ENCODE results near the gene SLC6A12.

SLC6A12 gene

GRCh38 chr12:210277-211141 is 3.4 kb downstream of the SLC6A12 start:
- ChIA-PET POLR2A (no interaction called here), CTCF (interaction anchor here (0.8 to 3.6 kb wide), 2 partner anchors 10 to 18 kb away, joined by 3 to 16 read pairs; no protein-coding TSS in a partner anchor)
- DNase-seq (ENCODE audit: extremely low spot score) = no peak
- TF ChIP-seq CTCF (IDR thresholded peaks at IDR 0.05; ENCODE audit: control extremely low read depth, extremely low read depth, low read depth, missing control alignments) = no peak

GRCh38 chr12:209851-210250 is 4.1 kb downstream of the SLC6A12 start:
- CTCF ChIA-PET = interaction anchor here (3.6 kb wide), 1 partner anchor 10 kb away, joined by 16 read pairs; no protein-coding TSS in a partner anchor
- TF ChIP-seq CTCF (IDR thresholded peaks at IDR 0.05; ENCODE audit: control extremely low read depth, extremely low read depth, low read depth, missing control alignments) = no peak
- DNase-seq (ENCODE audit: extremely low spot score) = no peak
- POLR2A ChIA-PET = no interaction called here

GRCh38 chr12:209246-209645 is 4.7 kb downstream of the SLC6A12 start:
- POLR2A ChIA-PET = no interaction called here
- no peak for TF ChIP-seq CTCF (IDR thresholded peaks at IDR 0.05; ENCODE audit: control extremely low read depth, extremely low read depth, low read depth, missing control alignments)
- no peak for DNase-seq (ENCODE audit: extremely low spot score)
- CTCF ChIA-PET = interaction anchor here (3.6 kb wide), 1 partner anchor 11 kb away, joined by 16 read pairs; no protein-coding TSS in a partner anchor

GRCh38 chr12:208813-209212 is 5.1 kb downstream of the SLC6A12 start:
- DNase-seq (ENCODE audit: extremely low spot score) = no peak
- POLR2A ChIA-PET = no interaction called here
- no peak for TF ChIP-seq CTCF (IDR thresholded peaks at IDR 0.05; ENCODE audit: control extremely low read depth, extremely low read depth, low read depth, missing control alignments)
- CTCF ChIA-PET = no interaction called here

GRCh38 chr12:207804-208203 is 6.2 kb downstream of the SLC6A12 start:
- TF ChIP-seq CTCF (IDR thresholded peaks at IDR 0.05; ENCODE audit: control extremely low read depth, extremely low read depth, low read depth, missing control alignments) = no peak
- no peak for DNase-seq (ENCODE audit: extremely low spot score)
- ChIA-PET CTCF (no interaction called here), POLR2A (no interaction called here)

- DNase-seq (ENCODE audit: extremely low spot score) = no peak
- ChIA-PET POLR2A (no interaction called here), CTCF (no interaction called here)
- TF ChIP-seq CTCF (IDR thresholded peaks at IDR 0.05; ENCODE audit: control extremely low read depth, extremely low read depth, low read depth, missing control alignments) = no peak
These were observed 7.1 kb downstream of the SLC6A12 start for GRCh38 chr12:206746-207440.
